AG04449 (cell line): ENCODE measurements around the gene KITLG.
A peak's percentile ranks its signal among the peaks of the same experiment; 100 is the strongest.
"Not testable (repeated sequence)": the region's sequence is repeated elsewhere in the genome, so short reads cannot be mapped to it uniquely, and the experiment has no call there.

Source experiments
- CTCF ChIA-PET: fragments of 350-600 bp; formaldehyde crosslinking; extraction: SDS; loops from one replicate; lab custom pipeline; 2021; ENCODE audit warnings: antibody characterized with exemption; lab: Yijun Ruan, JAX
- POLR2A ChIA-PET: fragments of 400-600, 350-600 bp; formaldehyde crosslinking; extraction: SDS; loops from one replicate; lab custom pipeline; 2020; ENCODE audit warnings: antibody characterized with exemption, inconsistent platforms; lab: Yijun Ruan, JAX
- DNase-seq: peaks from one replicate; pipeline ENCODE4 v3.0.0-alpha.2; 2010; ENCODE audit warnings: low read depth, low spot score
- H3K4me3 ChIP-seq: 2 replicates; pipeline ENCODE4 v1.5.1; 2011; ENCODE audit warnings: low read depth, mild to moderate bottlenecking, control low read depth, low read length
- CTCF ChIP-seq: IDR thresholded peaks from one replicate; pipeline ENCODE4 v1.5.1; 2011; ENCODE audit warnings: mild to moderate bottlenecking, moderate library complexity, low read length, control low read depth, inconsistent platforms; ENCODE audit not compliant: insufficient read depth; ENCODE audit errors: missing control alignments

KITLG gene

GRCh38 chr12:88553941-88554658 is 26.2 kb downstream of the KITLG start:
- CTCF ChIA-PET = interaction anchor here (1.3 kb wide), 1 partner anchor 9 kb away, joined by 3 read pairs; no protein-coding TSS in a partner anchor
- TF ChIP-seq CTCF = no peak
- no peak overlapping the region for H3K4me3 ChIP-seq
- peak; percentile 59 for DNase-seq
- POLR2A ChIA-PET = interaction anchor here (0.6 to 1.3 kb wide), 3 partner anchors 20 to 26 kb away, joined by 3 to 5 read pairs (median 4); partner anchors contain the start of gene KITLG

- DNase-seq = peak; percentile 54
- no peak overlapping the region for H3K4me3 ChIP-seq
- no peak for TF ChIP-seq CTCF
- ChIA-PET POLR2A (interaction anchor here (0.8 kb wide), 1 partner anchor 28 kb away, joined by 3 read pairs; no protein-coding TSS in a partner anchor), CTCF (interaction anchor here (0.9 kb wide), 1 partner anchor 465 kb away, joined by 3 read pairs; no protein-coding TSS in a partner anchor)
Measured at GRCh38 chr12:88552610-88553079, 27.6 kb downstream of the KITLG start.

- no peak overlapping the region for H3K4me3 ChIP-seq
- POLR2A ChIA-PET = no interaction called here
- CTCF ChIA-PET = no interaction called here
- no peak for DNase-seq
- TF ChIP-seq CTCF = no peak
Measured at GRCh38 chr12:88549929-88550328, 30.3 kb downstream of the KITLG start.

DNA sequence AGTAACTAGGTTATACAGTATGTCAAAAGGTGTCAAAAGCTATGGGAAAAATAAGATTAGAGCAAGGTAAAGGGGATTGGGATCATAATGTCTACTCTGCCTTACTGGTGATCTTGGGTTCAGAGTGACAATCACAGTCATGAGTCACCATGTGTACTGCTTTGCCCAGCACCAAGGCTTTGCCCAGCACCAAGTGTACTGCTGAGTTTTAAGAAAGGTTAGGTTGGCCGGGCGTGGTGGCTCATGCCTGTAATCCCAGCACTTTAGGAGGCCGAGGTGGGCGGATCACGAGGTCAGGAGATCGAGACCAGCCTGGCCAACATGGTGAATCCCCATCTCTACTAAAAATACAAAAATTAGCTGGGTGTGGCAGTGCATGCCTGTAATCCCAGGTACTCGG is 32.3 kb downstream of the KITLG start:
- CTCF ChIA-PET = interaction anchor here (1.4 kb wide), 1 partner anchor 393 kb away, joined by 3 read pairs; no protein-coding TSS in a partner anchor
- DNase-seq, POLR2A ChIA-PET, H3K4me3 ChIP-seq: not testable (repeated sequence)

- TF ChIP-seq CTCF = no peak
- POLR2A ChIA-PET = interaction anchor here (1.1 kb wide), 1 partner anchor 33 kb away, joined by 3 read pairs; the partner anchor contains the start of gene KITLG
Measured at GRCh38 chr12:88546853-88547252, 33.4 kb downstream of the KITLG start.

DNA sequence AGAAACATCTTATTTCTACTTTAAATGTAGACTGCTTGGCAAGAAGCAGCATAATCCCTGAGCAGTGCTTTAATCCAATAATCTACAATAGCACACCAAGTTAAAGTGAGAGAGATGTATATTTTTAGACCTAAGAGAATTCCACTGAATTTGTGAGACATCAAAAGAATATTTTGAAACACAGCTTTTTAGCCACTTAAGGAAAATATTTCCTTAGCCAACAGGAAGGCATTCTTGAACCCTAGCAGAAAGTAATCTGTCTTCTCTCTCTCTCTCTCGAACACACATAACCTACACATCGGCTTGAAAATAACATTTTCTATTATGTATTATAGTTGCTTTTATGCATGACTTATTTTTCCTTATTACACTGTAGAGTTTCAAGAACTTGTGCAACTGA is 34.0 kb downstream of the KITLG start:
- TF ChIP-seq CTCF = no peak

More at GRCh38 chr12:88546853-88547252, 33.4 kb downstream of the KITLG start:
- H3K4me3 ChIP-seq = no peak overlapping the region
- CTCF ChIA-PET = no interaction called here
- no peak for DNase-seq

More for the DNA sequence above, 34.0 kb downstream of the KITLG start:
- POLR2A ChIA-PET = interaction anchor here (1.1 to 1.3 kb wide), 2 partner anchors 34 to 221 kb away, joined by 3 read pairs; partner anchors contain the start of gene KITLG
- no peak overlapping the region for H3K4me3 ChIP-seq
- CTCF ChIA-PET = no interaction called here
- DNase-seq = no peak
